A204.1 (cell line): Measurements from ENCODE around the gene MANBA.

Experiments
- FAIRE-seq: peaks from 2 replicates; lab custom pipeline; 2012; peaks lifted over from hg19 to GRCh38; lab: Jason Lieb, UNC

Gene MANBA

GRCh38 chr4:102586002-102586643, 174.6 kb downstream of the MANBA start:
- no peak for FAIRE-seq

- FAIRE-seq, result no peak
Measured at GRCh38 chr4:102585329-102585728, 175.4 kb downstream of the MANBA start.

GRCh38 chr4:102584091-102584490, 176.7 kb downstream of the MANBA start:
- FAIRE-seq, result no peak
